Activated CD4-positive, alpha-beta T cell treated with anti-CD3 and anti-CD28 coated beads for 48 hours (primary cell): ENCODE measurements around the gene ZFP90.
"Not testable (repeated sequence)": the region's sequence is repeated elsewhere in the genome, so short reads cannot be mapped to it uniquely, and the experiment has no call there.

Experiments
- DNase-seq: peaks from one replicate; pipeline ENCODE4 v3.0.0-alpha.2; 2020

The ZFP90 gene

GRCh38 chr16:68519225-68519745, 19.8 kb upstream of the ZFP90 start:
- no peak for DNase-seq

- peak; percentile 91 for DNase-seq
Observed at GRCh38 chr16:68520649-68521086, 18.4 kb upstream of the ZFP90 start.

- no peak for DNase-seq
Observed at GRCh38 chr16:68524069-68524820, 14.8 kb upstream of the ZFP90 start.

GRCh38 chr16:68526143-68526781, 12.8 kb upstream of the ZFP90 start:
- no peak for DNase-seq

- no peak for DNase-seq
Observed at GRCh38 chr16:68526782-68527145, 12.3 kb upstream of the ZFP90 start.

GRCh38 chr16:68528233-68528632, 10.9 kb upstream of the ZFP90 start:
- no peak for DNase-seq

- peak; percentile 92 for DNase-seq
Observed at GRCh38 chr16:68528686-68529379, 10.3 kb upstream of the ZFP90 start.

- no peak for DNase-seq
Observed at GRCh38 chr16:68529608-68529930, 9.5 kb upstream of the ZFP90 start.

GRCh38 chr16:68529931-68530701, 9.0 kb upstream of the ZFP90 start:
- DNase-seq: peak; percentile 94

- no peak for DNase-seq
Observed at GRCh38 chr16:68533937-68534336, 5.2 kb upstream of the ZFP90 start.

- DNase-seq: no peak
Observed at GRCh38 chr16:68535331-68535730, 3.8 kb upstream of the ZFP90 start.

- peak; percentile 12 for DNase-seq
Observed at GRCh38 chr16:68539711-68540239, 684 bp downstream of the ZFP90 start.

- DNase-seq: no peak
Observed at GRCh38 chr16:68548947-68549346, 9.9 kb downstream of the ZFP90 start.

- no peak for DNase-seq
Observed at GRCh38 chr16:68553186-68553585, 14.1 kb downstream of the ZFP90 start.

GRCh38 chr16:68560341-68560740, 21.2 kb downstream of the ZFP90 start:
- DNase-seq: not testable (repeated sequence)

GRCh38 chr16:68563631-68564381, 24.7 kb downstream of the ZFP90 start:
- no peak for DNase-seq

- DNase-seq: no peak
Observed at GRCh38 chr16:68564382-68564985, 25.4 kb downstream of the ZFP90 start.

- no peak for DNase-seq
Observed at GRCh38 chr16:68574479-68574878, 35.4 kb downstream of the ZFP90 start.

- no peak for DNase-seq
Observed at GRCh38 chr16:68575082-68575481, 36.0 kb downstream of the ZFP90 start.

- DNase-seq: no peak
Observed at GRCh38 chr16:68577352-68577853, 38.3 kb downstream of the ZFP90 start.
